Measurements from ENCODE around the gene MEN1.
A peak's percentile ranks its signal among the peaks of the same experiment; 100 is the strongest.

MEN1 gene

GRCh38 chr11:64759722-64760719, 50.3 kb downstream of the MEN1 start, which contains the start of gene PYGM:
Gene PYGM, minus strand, starts transcription at chr11:64759974. Its CDS starts 76 bp downstream, at chr11:64759898.
- DNase-seq, result no peak
- Mint-ChIP-seq H3K4me3 (peak within 1 kb of the TSS in 1 of 2 donors; percentile 33), H3K27me3 (no peaks in the 10 kb centered on the region), H3K9me3 (no peaks in the 10 kb centered on the region), H3K27ac (peak within 1 kb of the TSS in 1 of 2 donors; percentile 93), H3K4me1 (peaks cover 83% of the 10 kb centered on the region)
- ATAC-seq, result peak; percentile 9

DNA sequence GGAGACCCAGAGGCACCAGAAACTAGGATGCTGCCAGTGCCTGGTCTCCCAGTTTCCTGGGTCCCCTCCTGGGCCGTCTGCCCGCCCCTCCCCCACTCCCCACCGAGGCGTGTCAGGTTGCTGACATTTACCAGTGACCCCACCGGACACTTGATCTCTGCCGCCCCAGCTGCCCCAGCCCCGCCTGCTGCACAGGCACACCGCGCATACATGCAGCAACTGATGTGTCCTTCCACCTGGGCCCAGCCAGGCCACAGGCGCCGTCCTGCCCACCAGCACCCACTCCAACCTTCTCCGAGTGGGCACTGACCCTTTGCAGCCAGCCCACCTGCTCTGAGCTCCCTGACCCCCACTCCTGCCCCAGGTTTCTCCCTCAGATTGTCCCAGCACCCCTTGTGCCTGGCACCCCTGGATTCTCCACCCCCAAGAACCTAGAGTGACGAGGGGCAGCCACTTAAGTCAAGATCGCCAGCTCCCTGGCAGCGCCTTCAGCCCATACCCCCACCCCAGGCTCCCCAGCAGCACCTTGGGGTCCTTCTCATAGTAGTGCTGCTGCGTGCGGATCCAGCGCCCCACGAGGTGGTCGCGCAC, 51.1 kb downstream of the MEN1 start:
- Mint-ChIP-seq H3K4me1 (peaks cover 78% of the 10 kb centered on the region), H3K27ac (peak overlapping the region in 1 of 2 donors; percentile 93), H3K27me3 (no peaks in the 10 kb centered on the region), H3K9me3 (no peaks in the 10 kb centered on the region), H3K4me3 (peak overlapping the region in 1 of 2 donors; percentile 31)
- ATAC-seq (no peak), DNase-seq (no peak)

DNA sequence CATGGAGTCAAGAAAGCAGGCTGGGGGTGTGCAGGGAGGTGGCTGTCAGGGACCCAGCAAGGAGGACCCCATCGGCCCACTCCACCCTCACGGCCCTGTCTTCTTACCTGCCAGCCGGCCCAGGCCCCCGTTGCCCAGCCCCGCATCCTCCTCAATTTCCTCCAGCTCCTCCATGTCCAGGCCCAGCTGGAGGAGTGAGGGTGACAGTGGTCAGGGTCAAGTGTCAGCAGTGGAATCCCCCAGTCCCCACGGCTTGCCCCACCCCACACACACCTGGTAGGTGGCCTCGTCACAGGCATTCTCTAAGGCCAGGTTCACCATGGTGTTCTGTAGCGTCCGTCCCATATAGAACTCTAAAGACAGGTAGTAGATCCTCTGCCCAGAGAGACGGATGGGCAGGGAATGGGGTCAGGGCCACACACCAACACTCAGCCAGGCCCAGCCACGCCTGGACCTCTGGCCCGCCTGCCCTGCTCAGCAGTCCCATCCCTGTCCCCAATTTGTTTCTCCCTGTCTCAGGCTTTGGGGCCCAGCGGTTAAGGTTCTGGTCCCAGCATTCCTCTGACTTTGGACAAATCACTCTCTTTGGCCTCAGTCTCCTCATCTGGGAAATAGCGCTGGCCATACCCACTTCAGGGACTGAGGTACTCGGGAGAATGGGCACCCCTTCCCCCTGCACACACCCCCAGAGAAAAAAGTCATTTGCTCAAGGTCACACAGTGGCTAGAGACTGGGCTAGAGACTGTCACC, 51.8 kb downstream of the MEN1 start:
- H3K27me3 Mint-ChIP-seq, result no peaks in the 10 kb centered on the region
- no peak overlapping the region for H3K4me3 Mint-ChIP-seq
- no peak for DNase-seq
- peak overlapping the region in 1 of 2 donors; percentile 95 for H3K27ac Mint-ChIP-seq
- ATAC-seq, result no peak
- H3K9me3 Mint-ChIP-seq, result no peaks in the 10 kb centered on the region
- peaks cover 77% of the 10 kb centered on the region for H3K4me1 Mint-ChIP-seq

- Mint-ChIP-seq H3K9me3 (no peaks in the 10 kb centered on the region), H3K4me1 (peaks cover 76% of the 10 kb centered on the region), H3K27ac (peak overlapping the region; percentile 37 to 95), H3K4me3 (no peak overlapping the region), H3K27me3 (no peaks in the 10 kb centered on the region)
- DNase-seq (no peak), ATAC-seq (no peak)
Observed at GRCh38 chr11:64757549-64758329, 52.6 kb downstream of the MEN1 start.

DNA sequence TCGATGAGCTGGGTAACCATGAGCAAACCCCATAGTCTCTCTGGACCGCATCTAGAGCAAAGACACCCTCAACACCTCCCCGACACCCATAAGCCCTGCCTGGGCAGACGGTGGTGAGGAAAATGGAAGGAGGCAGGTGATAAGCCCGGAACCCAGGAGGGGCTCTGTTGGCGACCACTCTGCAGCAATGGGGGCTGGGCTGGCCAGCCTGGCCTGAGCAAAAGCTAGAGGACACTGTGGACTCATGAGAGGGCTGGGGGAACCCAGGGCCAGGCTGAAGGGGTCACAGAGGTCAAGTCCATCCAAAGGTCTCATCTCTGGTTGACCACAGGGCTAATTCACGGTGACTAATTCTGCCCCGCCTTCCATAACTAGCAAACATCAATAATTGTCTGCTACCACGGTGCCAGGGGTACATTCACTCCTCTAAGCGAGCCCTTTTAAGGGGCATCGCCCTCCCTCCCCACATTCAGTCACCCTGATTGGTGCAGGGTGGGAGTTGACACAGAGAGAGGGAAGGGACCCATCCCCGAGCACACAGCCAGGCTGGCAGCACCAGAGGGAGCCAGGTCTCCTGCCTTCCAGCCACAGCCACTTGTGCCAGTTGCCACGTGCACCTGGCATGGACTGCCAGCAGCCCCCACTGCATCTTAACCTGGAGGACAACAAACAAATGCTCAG, 54.5 kb downstream of the MEN1 start:
- Mint-ChIP-seq H3K9me3 (no peaks in the 10 kb centered on the region), H3K4me1 (peaks cover 69% of the 10 kb centered on the region)

DNA sequence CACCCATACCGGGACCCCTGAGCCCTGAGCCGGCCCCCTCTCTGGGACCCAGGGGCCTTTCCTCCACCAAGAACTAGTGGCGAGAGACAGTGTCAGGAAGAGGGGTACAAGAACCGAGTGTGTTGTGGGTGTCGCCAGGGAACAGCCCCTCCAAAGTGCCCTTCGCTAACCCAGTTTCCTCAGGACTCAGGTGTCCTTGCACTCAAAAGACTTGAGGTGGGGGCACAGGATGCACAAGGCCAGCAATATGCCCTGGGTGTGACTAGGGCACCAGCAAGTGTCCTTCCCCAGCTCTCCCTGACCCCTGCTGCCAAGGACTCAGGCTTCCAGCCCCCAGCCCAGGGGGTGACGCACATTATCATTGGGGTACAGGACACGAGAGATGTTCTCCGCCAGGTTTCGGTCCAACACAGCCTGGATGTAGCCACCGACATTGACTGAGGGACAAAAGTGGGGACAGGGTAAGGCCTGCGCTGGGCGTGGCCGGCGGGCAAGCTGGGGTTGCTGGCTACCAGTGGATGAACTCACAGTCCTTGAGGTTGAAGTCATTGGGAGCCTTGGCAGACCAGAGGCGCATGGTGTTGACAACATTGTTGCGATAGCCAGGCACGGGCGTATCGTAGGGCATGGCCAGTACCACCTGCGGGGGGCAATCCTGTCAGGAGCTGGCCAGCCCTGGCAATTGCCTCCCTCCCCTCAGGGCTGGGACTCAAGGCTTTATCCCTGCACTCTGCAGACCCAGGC, 55.3 kb downstream of the MEN1 start:
- peaks cover 69% of the 10 kb centered on the region for H3K4me1 Mint-ChIP-seq
- H3K4me3 Mint-ChIP-seq, result no peak overlapping the region
- H3K27ac Mint-ChIP-seq, result peak overlapping the region in 1 of 2 donors; percentile 7
- no peaks in the 10 kb centered on the region for H3K27me3 Mint-ChIP-seq
- ATAC-seq (no peak), DNase-seq (no peak)
- H3K9me3 Mint-ChIP-seq, result no peaks in the 10 kb centered on the region

More for the DNA sequence above, 54.5 kb downstream of the MEN1 start:
- Mint-ChIP-seq H3K4me3 (no peak overlapping the region), H3K27me3 (no peaks in the 10 kb centered on the region), H3K27ac (no peak overlapping the region)
- no peak for ATAC-seq
- no peak for DNase-seq

- DNase-seq, result no peak
- no peaks in the 10 kb centered on the region for H3K27me3 Mint-ChIP-seq
- no peak for ATAC-seq
- no peaks in the 10 kb centered on the region for H3K9me3 Mint-ChIP-seq
- no peak overlapping the region for H3K4me3 Mint-ChIP-seq
- peaks cover 61% of the 10 kb centered on the region for H3K4me1 Mint-ChIP-seq
- H3K27ac Mint-ChIP-seq, result peak overlapping the region in 1 of 2 donors; percentile 59
Observed at GRCh38 chr11:64754124-64754918, 56.0 kb downstream of the MEN1 start.

Data from stimulated activated naive CD8-positive, alpha-beta T cell treated with anti-CD3 and anti-CD28 coated beads, Interleukin-15, amount 100 ng/mL, for 72 hours (primary cell).